Ascending aorta (tissue), 2 donors: Measurements from ENCODE around the gene LHX4. TPM values are rescaled to one million over a fixed set of nuclear protein-coding genes. Genes with fewer than 3 reads are reported as not detected.

Experiments used
- DNase-seq, 2 donors: peaks; one replicate each; pipeline ENCODE4 v3.0.0-alpha.2; 2019; ENCODE audit warnings: low spot score in 2 of 2
- H3K27ac ChIP-seq, 2 donors: fragments of 200-600 bp; sonication (generic); one replicate each; pipeline ENCODE4 v1.5.1; 2016 to 2017; ENCODE audit warnings: mild to moderate bottlenecking in 1 of 2
- H3K27me3 ChIP-seq: fragments of 200-600 bp; sonication (generic); one replicate; pipeline ENCODE4 v1.5.1; 2017
- H3K36me3 ChIP-seq, 2 donors: fragments of 200-600 bp; sonication (generic); one replicate each; pipeline ENCODE4 v1.5.1; 2016
- H3K4me1 ChIP-seq, 2 donors: fragments of 200-600 bp; sonication (generic); one replicate each; pipeline ENCODE4 v1.5.1; 2016 to 2017; ENCODE audit warnings: mild to moderate bottlenecking in 1 of 2
- H3K4me3 ChIP-seq, 2 donors: fragments of 200-600 bp; sonication (generic); one replicate each; pipeline ENCODE4 v1.5.1; 2016 to 2017; ENCODE audit warnings: mild to moderate bottlenecking in 1 of 2
- H3K9me3 ChIP-seq, 2 donors: fragments of 200-600 bp; sonication (generic); one replicate each; pipeline ENCODE4 v1.5.1; 2016
- intact Hi-C: fragments of 100-400 bp; cut with DNase I; formaldehyde crosslinking; loops from one replicate; pipeline ENCODE4 v1.15.1; 2023
- total RNA-seq: library from RNA; depleted of rRNA; stranded (reverse); fragments of >200 nt; gene quantifications from one replicate; pipeline ENCODE4 v1.1.0, GENCODE V29; 2016
- TF ChIP-seq, protein P1 (sequence below), 3 experiments: fragments of 200-600 bp in 2 of 3; fragments of 450-650 bp in 1 of 3; sonication (generic) in 2 of 3; IDR thresholded peaks; one replicate each; pipeline ENCODE4 v1.5.1; 2016 to 2019; ENCODE audit warnings: antibody characterized with exemption in 3 of 3, mild to moderate bottlenecking in 1 of 3, moderate library complexity in 1 of 3

Gene LHX4
- total RNA-seq, 1 donor from 2014 or later = not detected

DNA sequence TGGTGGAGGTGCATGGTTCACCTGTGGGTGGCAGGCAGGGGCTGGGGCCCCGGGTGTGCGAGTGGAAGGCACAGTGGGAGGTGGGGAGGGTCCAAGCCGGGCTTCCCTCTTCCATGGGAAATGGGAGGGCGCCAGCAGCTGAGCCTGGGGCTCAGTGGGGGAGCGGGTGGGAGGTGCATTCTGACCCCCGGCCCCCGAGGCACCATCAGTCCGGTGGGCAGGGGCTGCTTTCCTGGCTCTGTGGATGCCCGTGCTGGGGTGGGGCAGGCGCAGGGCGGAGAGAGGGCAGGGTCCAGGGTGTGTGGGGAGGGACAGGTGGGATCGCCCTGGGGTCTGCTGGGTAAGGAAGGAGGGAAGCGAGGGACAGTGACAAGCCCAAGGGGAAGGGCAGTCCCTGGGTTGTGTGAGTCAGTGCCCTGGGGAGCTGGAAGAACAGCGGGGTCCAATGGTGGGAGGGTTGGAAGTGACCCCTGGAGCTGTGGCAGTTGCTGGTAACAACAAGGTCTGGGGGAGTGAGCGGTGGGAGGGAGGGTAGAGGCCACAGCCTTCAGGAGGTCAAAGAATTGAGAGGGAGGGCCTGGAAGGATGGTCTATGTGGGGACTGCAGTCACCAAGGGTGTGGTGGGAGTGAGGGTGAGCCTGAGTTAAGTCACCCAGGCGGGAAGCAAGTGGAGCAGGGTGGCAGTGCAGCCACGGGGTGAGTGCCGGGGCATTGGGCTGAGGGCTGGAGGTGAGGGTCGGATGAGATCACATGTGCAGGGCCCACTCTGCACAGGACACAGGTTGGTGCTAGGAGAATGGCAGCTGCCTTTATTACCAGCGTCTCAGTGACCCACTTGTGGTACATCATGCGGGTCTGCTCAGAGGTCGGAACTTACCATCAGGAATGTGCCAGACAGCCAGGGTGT, 29.6 kb downstream of the LHX4 start:
- no peaks in the 10 kb centered on the region for H3K4me1 ChIP-seq
- TF ChIP-seq, protein P1, sequence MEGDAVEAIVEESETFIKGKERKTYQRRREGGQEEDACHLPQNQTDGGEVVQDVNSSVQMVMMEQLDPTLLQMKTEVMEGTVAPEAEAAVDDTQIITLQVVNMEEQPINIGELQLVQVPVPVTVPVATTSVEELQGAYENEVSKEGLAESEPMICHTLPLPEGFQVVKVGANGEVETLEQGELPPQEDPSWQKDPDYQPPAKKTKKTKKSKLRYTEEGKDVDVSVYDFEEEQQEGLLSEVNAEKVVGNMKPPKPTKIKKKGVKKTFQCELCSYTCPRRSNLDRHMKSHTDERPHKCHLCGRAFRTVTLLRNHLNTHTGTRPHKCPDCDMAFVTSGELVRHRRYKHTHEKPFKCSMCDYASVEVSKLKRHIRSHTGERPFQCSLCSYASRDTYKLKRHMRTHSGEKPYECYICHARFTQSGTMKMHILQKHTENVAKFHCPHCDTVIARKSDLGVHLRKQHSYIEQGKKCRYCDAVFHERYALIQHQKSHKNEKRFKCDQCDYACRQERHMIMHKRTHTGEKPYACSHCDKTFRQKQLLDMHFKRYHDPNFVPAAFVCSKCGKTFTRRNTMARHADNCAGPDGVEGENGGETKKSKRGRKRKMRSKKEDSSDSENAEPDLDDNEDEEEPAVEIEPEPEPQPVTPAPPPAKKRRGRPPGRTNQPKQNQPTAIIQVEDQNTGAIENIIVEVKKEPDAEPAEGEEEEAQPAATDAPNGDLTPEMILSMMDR (IDR thresholded peaks at IDR 0.05) = no peak
- H3K27ac ChIP-seq = no peak overlapping the region
- intact Hi-C loops = no loop called here
- H3K27me3 ChIP-seq = peaks cover 9% of the 10 kb centered on the region
- no peaks in the 10 kb centered on the region for H3K36me3 ChIP-seq
- no peak for DNase-seq
- H3K9me3 ChIP-seq = no peaks in the 10 kb centered on the region
- H3K4me3 ChIP-seq = no peak overlapping the region

DNA sequence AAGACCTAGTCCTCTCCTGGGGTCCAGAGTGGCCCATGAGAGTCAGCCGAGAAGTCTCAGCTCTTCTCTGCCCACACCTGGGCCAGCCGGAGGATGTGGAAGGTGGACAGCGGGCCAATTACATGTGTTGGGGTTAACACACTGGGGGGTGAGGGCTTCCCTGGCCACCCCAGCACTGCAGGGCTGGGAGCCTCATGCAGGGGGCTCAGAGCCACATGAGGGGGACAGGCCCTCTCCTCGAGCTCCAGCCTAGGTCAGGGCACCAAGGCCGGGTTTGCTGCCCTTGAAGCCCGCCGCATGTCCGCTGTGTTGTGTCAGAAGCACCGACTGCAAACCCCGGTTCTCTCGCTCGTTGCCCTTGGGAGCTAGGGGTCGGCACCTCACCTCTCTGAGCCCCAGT, 30.5 kb downstream of the LHX4 start:
- H3K9me3 ChIP-seq = no peaks in the 10 kb centered on the region
- peaks cover under 1% of the 10 kb centered on the region for H3K27me3 ChIP-seq
- H3K27ac ChIP-seq = no peak overlapping the region
- H3K4me3 ChIP-seq = no peak overlapping the region
- H3K4me1 ChIP-seq = no peaks in the 10 kb centered on the region
- DNase-seq = no peak
- TF ChIP-seq, protein P1 (IDR thresholded peaks at IDR 0.05) = no peak
- intact Hi-C loops = no loop called here
- no peaks in the 10 kb centered on the region for H3K36me3 ChIP-seq

DNA sequence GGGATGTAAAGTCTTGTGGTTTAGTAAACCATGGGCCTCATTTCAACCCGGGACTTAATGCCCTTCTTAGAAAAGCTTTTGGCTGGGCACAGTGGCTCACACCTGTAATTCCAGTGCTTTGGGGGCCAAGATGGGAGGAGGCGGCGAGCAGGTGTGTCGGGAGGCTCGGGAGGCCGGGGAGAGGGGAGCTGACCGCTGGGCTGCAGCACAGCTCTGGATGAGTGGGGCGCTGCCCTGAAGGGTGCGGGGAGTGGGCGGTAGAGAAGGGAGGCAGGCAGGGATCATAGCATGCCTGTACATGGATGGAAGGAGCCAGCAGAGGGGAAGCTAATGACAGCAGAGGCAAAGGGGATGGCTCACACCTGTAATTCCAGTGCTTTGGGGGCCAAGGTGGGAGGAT, 31.0 kb downstream of the LHX4 start:
- TF ChIP-seq, protein P1 (IDR thresholded peaks at IDR 0.05) = no peak
- Histone ChIP-seq H3K4me3 (no peak overlapping the region), H3K9me3 (no peaks in the 10 kb centered on the region), H3K36me3 (no peaks in the 10 kb centered on the region), H3K27ac (no peak overlapping the region), H3K27me3 (no peaks in the 10 kb centered on the region), H3K4me1 (no peaks in the 10 kb centered on the region)
- DNase-seq = no peak
- intact Hi-C loops = no loop called here

DNA sequence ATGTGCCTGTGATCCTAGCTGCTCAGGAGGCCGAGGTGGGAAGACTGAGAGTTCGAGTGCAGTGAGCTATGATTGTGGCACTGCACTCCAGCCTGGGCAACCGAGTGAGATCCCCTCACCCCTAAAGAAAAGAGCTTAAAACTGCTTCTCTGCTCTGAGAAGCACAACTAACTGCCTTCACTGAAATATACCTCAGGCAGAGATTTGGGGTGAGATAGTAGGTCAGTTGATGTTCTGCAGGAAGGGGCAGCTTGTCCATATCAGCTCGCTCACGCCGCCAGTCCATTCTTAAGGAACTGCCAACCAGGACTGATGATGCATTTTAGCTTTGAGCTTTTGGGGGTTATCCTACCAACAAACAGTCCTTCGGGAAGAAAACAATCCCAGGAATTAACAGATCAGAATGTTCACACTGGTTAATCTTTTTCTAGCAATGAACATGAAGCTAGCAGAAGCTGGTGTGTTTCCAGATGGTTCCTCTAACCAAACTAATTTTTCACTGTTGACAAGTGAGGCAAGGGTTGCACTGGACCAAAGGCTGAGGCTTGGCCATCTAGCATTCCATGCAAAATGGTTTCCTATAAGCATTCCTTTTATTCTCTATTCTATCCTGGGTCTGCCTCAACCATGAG, 31.6 kb downstream of the LHX4 start:
- intact Hi-C loops = no loop called here
- no peaks in the 10 kb centered on the region for H3K4me1 ChIP-seq
- TF ChIP-seq, protein P1 (IDR thresholded peaks at IDR 0.05) = no peak
- H3K27me3 ChIP-seq = no peaks in the 10 kb centered on the region
- H3K9me3 ChIP-seq = no peaks in the 10 kb centered on the region
- no peak for DNase-seq
- no peak overlapping the region for H3K4me3 ChIP-seq
- no peaks in the 10 kb centered on the region for H3K36me3 ChIP-seq
- no peak overlapping the region for H3K27ac ChIP-seq

DNA sequence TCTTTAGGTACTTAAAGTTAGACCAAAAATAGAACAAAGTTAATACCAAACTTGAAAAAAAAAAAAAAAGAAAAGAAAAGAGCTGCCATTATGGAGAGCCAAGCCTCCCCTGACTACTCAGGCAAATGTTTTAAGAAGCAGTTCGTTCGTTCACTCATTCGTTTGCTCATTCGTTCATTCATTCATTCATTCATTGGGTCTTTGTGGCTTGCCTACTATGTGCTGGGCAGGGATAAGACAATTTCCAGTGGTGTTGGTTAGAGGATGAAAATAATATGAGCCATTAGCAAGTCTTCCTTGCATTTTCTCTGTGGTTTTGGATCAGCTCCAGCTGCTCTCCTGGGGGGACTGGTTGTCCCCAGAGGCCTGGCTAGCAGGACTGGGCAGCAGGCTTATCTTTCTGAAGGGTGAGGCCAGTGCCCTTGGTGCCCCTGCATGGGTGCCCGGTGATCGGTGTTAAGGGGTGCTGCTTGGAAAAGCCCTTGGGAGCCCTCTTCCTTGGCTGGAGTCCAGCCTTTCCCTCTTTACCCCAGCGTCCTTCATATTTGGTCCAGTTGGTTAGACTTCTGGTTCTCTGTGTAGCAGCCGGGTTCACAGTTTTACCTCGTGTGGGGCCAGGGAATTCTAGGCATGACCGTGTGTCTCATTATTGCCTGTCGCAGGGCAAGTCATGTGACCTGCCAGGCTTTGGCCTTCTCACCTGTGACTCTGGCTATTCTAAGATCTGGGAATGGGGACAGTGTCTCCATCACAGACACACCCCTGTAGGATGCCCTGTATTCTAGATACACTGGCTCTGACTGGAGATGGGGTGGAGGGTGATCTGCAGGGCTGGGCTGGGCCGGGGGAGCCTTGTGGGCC, 32.8 kb downstream of the LHX4 start:
- H3K4me3 ChIP-seq = no peak overlapping the region
- intact Hi-C loops = no loop called here
- H3K4me1 ChIP-seq = no peaks in the 10 kb centered on the region
- H3K9me3 ChIP-seq = no peaks in the 10 kb centered on the region
- no peak overlapping the region for H3K27ac ChIP-seq
- TF ChIP-seq, protein P1 (IDR thresholded peaks at IDR 0.05) = no peak
- no peak for DNase-seq
- no peaks in the 10 kb centered on the region for H3K27me3 ChIP-seq
- no peaks in the 10 kb centered on the region for H3K36me3 ChIP-seq
